ENCODE results near the gene HSPB6. TPM values are rescaled to one million over a fixed set of nuclear protein-coding genes. Genes with fewer than 3 reads are reported as not detected.

Gene HSPB6
- total and polyA plus RNA-seq, 2 of the 8 experiments (the other 6 are each of a cell fraction or from before 2014, with no cell fraction given), result 0.91 TPM; not detected in 1

DNA sequence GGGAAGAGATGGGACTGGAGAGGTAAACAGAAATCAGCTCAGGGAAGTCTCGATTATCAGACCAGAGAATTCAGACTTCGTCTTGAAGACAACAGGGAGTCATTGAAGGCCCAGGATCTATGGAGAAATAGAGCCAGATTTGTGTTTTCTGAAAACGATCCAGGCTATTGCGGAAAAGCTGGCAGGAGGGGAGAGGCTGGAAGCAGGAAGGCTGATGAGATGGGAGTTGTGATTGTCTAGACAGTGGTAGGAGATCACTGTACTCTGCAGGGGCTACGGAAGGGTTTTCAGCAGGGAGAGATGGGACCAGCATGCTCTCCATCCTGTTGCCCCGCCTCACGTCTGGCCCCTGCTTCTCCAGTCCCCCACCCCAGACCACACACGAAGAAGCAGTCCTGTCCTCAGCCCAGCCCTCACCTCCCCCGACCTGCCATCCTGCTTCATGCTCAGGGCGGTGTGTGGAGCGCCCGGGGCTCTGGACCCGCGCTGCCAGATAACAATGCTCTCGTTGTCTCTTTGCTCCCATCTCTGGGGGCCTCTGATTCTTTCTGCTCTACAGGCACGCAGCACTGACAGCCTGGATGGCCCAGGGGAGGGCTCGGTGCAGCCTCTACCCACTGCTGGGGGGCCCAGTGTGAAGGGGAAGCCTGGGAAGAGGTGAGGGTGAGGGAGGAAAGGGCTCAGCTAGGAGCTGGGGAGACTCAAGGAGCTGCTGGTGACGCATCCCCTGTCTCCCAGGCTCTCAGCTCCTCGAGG lies 20.4 kb upstream of the HSPB6 start:
- H2BK5ac ChIP-seq (ENCODE audit: low read depth, low read length), result peak overlapping the region; percentile 24; the same call in 1 of the 2 replicates
- H3K27ac ChIP-seq (ENCODE audit: low read depth, low read length), result no peak overlapping the region
- H3K79me1 ChIP-seq (ENCODE audit: low read depth, low read length), result no peaks in the 10 kb centered on the region; the same call in 1 of the 2 replicates
- H2BK120ac ChIP-seq (replicated peaks; ENCODE audit: low read depth, low read length), result no peak overlapping the region
- CTCF ChIA-PET (ENCODE audit: partially characterized antibody), result interaction anchor here (0.9 to 1.5 kb wide), 7 partner anchors 9 to 79 kb away, joined by 3 to 4 read pairs (median 3); partner anchors contain the start of gene HSPB6
- H4K91ac ChIP-seq (replicated peaks; ENCODE audit: insufficient read length, low read length), result no peak overlapping the region
- POLR2A ChIA-PET (ENCODE audit: partially characterized antibody), result interaction anchor here (0.6 to 3.1 kb wide), 12 partner anchors 7 to 108 kb away, joined by 3 to 11 read pairs (median 3); partner anchors contain the start of genes HSPB6, LIN37, PSENEN and U2AF1L4
- no peak overlapping the region; a peak in 1 of 7 replicates for H3K9ac ChIP-seq (replicated peaks in 1 of 4; ENCODE audit: extremely low read depth in 1 of 4, low read depth in 3 of 4, low read length in 3 of 4)
- no peak overlapping the region for H4K8ac ChIP-seq (ENCODE audit: extremely low read depth, insufficient read depth, low read length)
- H3K4ac ChIP-seq (replicated peaks; ENCODE audit: insufficient read length, low read depth, low read length), result no peak overlapping the region
- H4K5ac ChIP-seq (ENCODE audit: insufficient read length, low read depth, low read length), result no peak overlapping the region
- H2BK20ac ChIP-seq (ENCODE audit: low read length), result no peak overlapping the region
- H3K36me3 ChIP-seq (ENCODE audit: control insufficient read depth in 2 of 4, insufficient read depth in 4 of 4, low read length in 3 of 4), result no peaks in the 10 kb centered on the region
- H3K79me2 ChIP-seq (ENCODE audit: control insufficient read depth in 1 of 2, insufficient read depth in 2 of 2, low read length in 2 of 2), result no peaks in the 10 kb centered on the region
- peak overlapping the region in 1 of 4 experiments; percentile 3; a peak in 2 of 8 replicates for H3K4me3 ChIP-seq (ENCODE audit: extremely low read depth in 1 of 4, insufficient read depth in 2 of 4, low read depth in 3 of 4, low read length in 4 of 4)
- WGBS, 2 experiments (ENCODE audit: extremely low coverage in 1 of 2, insufficient coverage in 1 of 2, insufficient read length in 1 of 2, insufficient replicate concordance in 2 of 2, low coverage in 1 of 2, low lambda C conversion rate in 2 of 2, missing lambda C conversion rate in 1 of 2), result 32% methylated on average over 18 of the region's 19 CpGs; no CpG with 5 or more reads in 1 of the 2 experiments
- TF ChIP-seq HDAC6 (IDR thresholded peaks at IDR 0.05; ENCODE audit: low read depth, low read length) (no peak), FOSL1 (IDR thresholded peaks at IDR 0.05; ENCODE audit: insufficient read depth, low read depth, low read length) (no peak), KDM5A (IDR thresholded peaks at IDR 0.05; ENCODE audit: low read length) (no peak), CBX5 (IDR thresholded peaks at IDR 0.05; ENCODE audit: low read depth, low read length) (no peak), NRF1 (IDR thresholded peaks at IDR 0.05; ENCODE audit: low read depth, low read length) (no peak), EP300 (IDR thresholded peaks at IDR 0.05; ENCODE audit: borderline replicate concordance in 1 of 2, low read depth in 2 of 2, low read length in 2 of 2) (no peak), CHD2 (IDR thresholded peaks at IDR 0.05; ENCODE audit: low read length) (no peak), POLR2A (IDR thresholded peaks at IDR 0.05; ENCODE audit: control extremely low read depth in 1 of 2, low read depth in 2 of 2, low read length in 2 of 2) (no peak)
- TF ChIP-seq, protein P1, sequence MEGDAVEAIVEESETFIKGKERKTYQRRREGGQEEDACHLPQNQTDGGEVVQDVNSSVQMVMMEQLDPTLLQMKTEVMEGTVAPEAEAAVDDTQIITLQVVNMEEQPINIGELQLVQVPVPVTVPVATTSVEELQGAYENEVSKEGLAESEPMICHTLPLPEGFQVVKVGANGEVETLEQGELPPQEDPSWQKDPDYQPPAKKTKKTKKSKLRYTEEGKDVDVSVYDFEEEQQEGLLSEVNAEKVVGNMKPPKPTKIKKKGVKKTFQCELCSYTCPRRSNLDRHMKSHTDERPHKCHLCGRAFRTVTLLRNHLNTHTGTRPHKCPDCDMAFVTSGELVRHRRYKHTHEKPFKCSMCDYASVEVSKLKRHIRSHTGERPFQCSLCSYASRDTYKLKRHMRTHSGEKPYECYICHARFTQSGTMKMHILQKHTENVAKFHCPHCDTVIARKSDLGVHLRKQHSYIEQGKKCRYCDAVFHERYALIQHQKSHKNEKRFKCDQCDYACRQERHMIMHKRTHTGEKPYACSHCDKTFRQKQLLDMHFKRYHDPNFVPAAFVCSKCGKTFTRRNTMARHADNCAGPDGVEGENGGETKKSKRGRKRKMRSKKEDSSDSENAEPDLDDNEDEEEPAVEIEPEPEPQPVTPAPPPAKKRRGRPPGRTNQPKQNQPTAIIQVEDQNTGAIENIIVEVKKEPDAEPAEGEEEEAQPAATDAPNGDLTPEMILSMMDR (IDR thresholded peaks at IDR 0.05; ENCODE audit: control extremely low read depth in 1 of 3, insufficient read depth in 1 of 3, low read depth in 1 of 3, low read length in 3 of 3), result no peak
- peaks cover 4% of the 10 kb centered on the region; the same call in 1 of the 2 replicates for H3K23me2 ChIP-seq (ENCODE audit: low read depth, low read length)
- no peaks in the 10 kb centered on the region for H3K9me3 ChIP-seq (ENCODE audit: insufficient read depth in 2 of 2, low read depth in 1 of 2, low read length in 1 of 2)
- peak overlapping the region; percentile 54 to 82 for H3K4me2 ChIP-seq (ENCODE audit: insufficient read depth in 1 of 2, low read depth in 2 of 2, low read length in 2 of 2)
- no peak overlapping the region for H2AFZ ChIP-seq (ENCODE audit: low read length)
- peaks cover 0 to 1% of the 10 kb centered on the region in 2 experiments for H4K20me1 ChIP-seq (replicated peaks in 1 of 2; ENCODE audit: control insufficient read depth in 1 of 2, insufficient read depth in 2 of 2, low read length in 2 of 2)
- no peak overlapping the region for H3K23ac ChIP-seq (ENCODE audit: insufficient read length)
- H3K27me3 ChIP-seq (replicated peaks in 1 of 4; ENCODE audit: control insufficient read depth in 3 of 4, extremely low read depth in 1 of 4, insufficient read depth in 3 of 4, low read length in 3 of 4), result peaks cover 0 to 9% (median 7%) of the 10 kb centered on the region in 4 experiments; a peak in 3 of 7 replicates
- no peak overlapping the region for H3K56ac ChIP-seq (replicated peaks; ENCODE audit: insufficient read length, low read depth, low read length)
- H3K18ac ChIP-seq (ENCODE audit: extremely low read depth, low read length), result peak overlapping the region; percentile 9; the same call in 1 of the 2 replicates
- FAIRE-seq (no peak), DNase-seq (ENCODE audit: low read depth in 1 of 2, low spot score in 2 of 2) (no peak)
- no peak overlapping the region for H2BK12ac ChIP-seq (ENCODE audit: low read depth, low read length)
- no peak overlapping the region for H2AK5ac ChIP-seq (ENCODE audit: low read depth, low read length)
- no peak overlapping the region for H3K14ac ChIP-seq (ENCODE audit: insufficient read length)
- no peak overlapping the region; the same call in 1 of the 2 replicates for H2BK15ac ChIP-seq (ENCODE audit: low read length)
- H3K4me1 ChIP-seq (replicated peaks in 1 of 4; ENCODE audit: control insufficient read depth in 3 of 4, insufficient read depth in 4 of 4, low read length in 3 of 4), result peaks cover 0 to 25% (median 20%) of the 10 kb centered on the region in 4 experiments; a peak in 6 of 7 replicates

Data from H1 (cell line).